ENCODE data around the gene REEP1. TPM values are rescaled to one million over a fixed set of nuclear protein-coding genes. Genes with fewer than 3 reads are reported as not detected.

The REEP1 gene
- total and polyA plus RNA-seq, 2 of the 8 experiments (the other 6 are each of a cell fraction or from before 2014, with no cell fraction given), result 0.74 to 1.5 TPM

DNA sequence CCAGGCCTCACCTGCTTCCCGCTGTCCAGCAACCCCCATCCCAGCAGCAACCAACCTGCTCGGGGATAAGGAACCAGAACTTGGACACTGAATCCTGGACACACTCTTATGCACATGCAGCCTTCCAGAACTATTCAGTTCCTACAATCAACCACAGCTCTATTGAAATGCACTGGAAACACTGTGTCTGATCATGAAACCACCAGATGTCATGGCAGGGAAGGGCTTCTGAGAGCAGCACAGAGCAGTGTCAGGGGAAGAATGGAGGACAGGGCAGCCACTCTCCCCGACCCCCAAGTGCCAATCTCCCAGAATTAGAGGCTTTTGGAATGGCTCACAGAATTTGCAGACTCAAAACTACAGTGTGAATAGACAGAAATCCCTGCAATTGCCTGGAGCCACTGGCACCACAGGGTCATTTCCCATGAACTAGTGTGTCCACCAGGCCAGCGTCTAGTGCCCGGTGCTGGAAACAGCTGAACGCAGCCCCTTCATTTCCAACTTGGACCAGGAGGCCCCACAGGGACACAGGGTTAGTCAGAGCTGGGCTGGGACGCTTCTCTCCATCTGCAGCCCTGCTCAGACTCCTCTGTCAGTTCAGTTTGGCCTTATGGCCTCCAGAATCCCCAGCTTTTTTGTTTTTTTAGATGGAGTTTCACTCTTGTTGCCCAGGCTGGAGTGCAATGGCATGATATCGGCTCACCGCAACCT lies 112.6 kb downstream of the REEP1 start:
- ChIA-PET POLR2A (ENCODE audit: partially characterized antibody) (interaction anchor here (0.7 kb wide), 1 partner anchor 136 kb away, joined by 3 read pairs; no protein-coding TSS in a partner anchor), CTCF (ENCODE audit: partially characterized antibody) (interaction anchor here (0.8 to 6.8 kb wide), 4 partner anchors 9 to 73 kb away, joined by 3 to 62 read pairs (median 4); no protein-coding TSS in a partner anchor)
- Histone ChIP-seq H3K79me2 (ENCODE audit: control insufficient read depth in 1 of 2, insufficient read depth in 2 of 2, low read length in 2 of 2) (no peaks in the 10 kb centered on the region), H3K27me3 (replicated peaks in 1 of 4; ENCODE audit: control insufficient read depth in 3 of 4, extremely low read depth in 1 of 4, insufficient read depth in 3 of 4, low read length in 3 of 4) (no peaks in the 10 kb centered on the region), H3K56ac (replicated peaks; ENCODE audit: insufficient read length, low read depth, low read length) (no peak overlapping the region), H3K4ac (replicated peaks; ENCODE audit: insufficient read length, low read depth, low read length) (no peak overlapping the region), H3K9ac (replicated peaks in 1 of 4; ENCODE audit: extremely low read depth in 1 of 4, low read depth in 3 of 4, low read length in 3 of 4) (no peak overlapping the region), H3K4me3 (ENCODE audit: extremely low read depth in 1 of 4, insufficient read depth in 2 of 4, low read depth in 3 of 4, low read length in 4 of 4) (no peak overlapping the region), H2BK12ac (ENCODE audit: low read depth, low read length) (no peak overlapping the region), H4K91ac (replicated peaks; ENCODE audit: insufficient read length, low read length) (no peak overlapping the region), H4K5ac (ENCODE audit: insufficient read length, low read depth, low read length) (no peak overlapping the region), H3K4me1 (replicated peaks in 1 of 4; ENCODE audit: control insufficient read depth in 3 of 4, insufficient read depth in 4 of 4, low read length in 3 of 4) (peaks cover 2 to 12% (median 5%) of the 10 kb centered on the region in 4 experiments; a peak in 4 of 7 replicates), H3K14ac (ENCODE audit: insufficient read length) (no peak overlapping the region), H3K79me1 (ENCODE audit: low read depth, low read length) (no peaks in the 10 kb centered on the region), H2BK120ac (replicated peaks; ENCODE audit: low read depth, low read length) (no peak overlapping the region), H3K18ac (ENCODE audit: extremely low read depth, low read length) (no peak overlapping the region), H2AFZ (ENCODE audit: low read length) (no peak overlapping the region), H3K27ac (ENCODE audit: low read depth, low read length) (no peak overlapping the region), H3K23ac (ENCODE audit: insufficient read length) (no peak overlapping the region), H2BK15ac (ENCODE audit: low read length) (no peak overlapping the region), H3K9me3 (ENCODE audit: insufficient read depth in 2 of 2, low read depth in 1 of 2, low read length in 1 of 2) (no peaks in the 10 kb centered on the region), H4K8ac (ENCODE audit: extremely low read depth, insufficient read depth, low read length) (no peak overlapping the region), H4K20me1 (replicated peaks in 1 of 2; ENCODE audit: control insufficient read depth in 1 of 2, insufficient read depth in 2 of 2, low read length in 2 of 2) (no peaks in the 10 kb centered on the region), H3K4me2 (ENCODE audit: insufficient read depth in 1 of 2, low read depth in 2 of 2, low read length in 2 of 2) (no peak overlapping the region), H3K36me3 (ENCODE audit: control insufficient read depth in 2 of 4, insufficient read depth in 4 of 4, low read length in 3 of 4) (no peaks in the 10 kb centered on the region), H2BK5ac (ENCODE audit: low read depth, low read length) (no peak overlapping the region), H2BK20ac (ENCODE audit: low read length) (no peak overlapping the region), H3K23me2 (ENCODE audit: low read depth, low read length) (no peaks in the 10 kb centered on the region), H2AK5ac (ENCODE audit: low read depth, low read length) (no peak overlapping the region)
- WGBS, 2 experiments (ENCODE audit: extremely low coverage in 1 of 2, insufficient coverage in 1 of 2, insufficient read length in 1 of 2, insufficient replicate concordance in 2 of 2, low coverage in 1 of 2, low lambda C conversion rate in 2 of 2, missing lambda C conversion rate in 1 of 2), result 93% methylated on average over 9 of the region's 9 CpGs; no CpG with 5 or more reads in 1 of the 2 experiments
- no peak for DNase-seq (ENCODE audit: low read depth in 1 of 2, low spot score in 2 of 2)
- no peak for FAIRE-seq
- TF ChIP-seq HDAC6 (IDR thresholded peaks at IDR 0.05; ENCODE audit: low read depth, low read length), result no peak

All from H1 (cell line).